Spleen (tissue), 7 donors: ENCODE results near the gene SERBP1.

Experiments used
- POLR2A ChIP-seq, 3 donors: fragments of 450-650 bp; IDR thresholded peaks; one replicate each; pipeline ENCODE4 v1.5.1; 2017; ENCODE audit warnings: antibody characterized with exemption in 3 of 3, mild to moderate bottlenecking in 1 of 3
- TF ChIP-seq, protein P1 (sequence below), 11 experiments: fragments of 200-600 bp in 7 of 11; fragments of 450-650 bp in 4 of 11; sonication (generic) in 4 of 11; IDR thresholded peaks in 8 of 11; conservative IDR thresholded peaks in 3 of 11; 1 replicate in 7 of 11; 2 replicates in 4 of 11; pipeline versions ENCODE4 v1.4.0 to v1.8.0; 2016 to 2021; ENCODE audit warnings: antibody characterized with exemption in 11 of 11, inconsistent platforms in 4 of 11, mild to moderate bottlenecking in 1 of 11
- donor health status: DM: no; HTN: no; CAD: no; lungs with moderate emphysema.
- donor health status: DM: no; HTN: no; CAD: no.
- donor health status: DM: no; HTN: no; CAD: no.

DNA sequence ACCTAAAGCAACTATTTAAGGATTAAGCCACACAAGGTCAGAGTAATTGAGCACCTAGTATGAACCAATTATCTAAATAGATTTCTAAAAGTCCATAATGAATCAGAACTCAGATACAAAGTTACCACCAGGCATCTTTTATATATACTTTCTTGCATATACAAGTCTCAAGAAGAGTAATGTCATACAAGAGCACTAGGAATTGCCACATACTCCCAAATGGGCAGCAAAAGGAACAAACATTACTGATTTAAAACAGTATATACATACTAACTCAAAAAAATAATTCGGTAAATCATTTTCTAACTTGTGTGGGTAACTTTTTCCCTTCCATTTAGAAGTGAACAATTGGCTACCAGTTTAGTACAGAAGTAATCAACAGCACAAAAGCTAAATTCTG lies 22.1 kb downstream of the SERBP1 start:
- TF ChIP-seq POLR2A (IDR thresholded peaks at IDR 0.05): no peak
- TF ChIP-seq, protein P1, sequence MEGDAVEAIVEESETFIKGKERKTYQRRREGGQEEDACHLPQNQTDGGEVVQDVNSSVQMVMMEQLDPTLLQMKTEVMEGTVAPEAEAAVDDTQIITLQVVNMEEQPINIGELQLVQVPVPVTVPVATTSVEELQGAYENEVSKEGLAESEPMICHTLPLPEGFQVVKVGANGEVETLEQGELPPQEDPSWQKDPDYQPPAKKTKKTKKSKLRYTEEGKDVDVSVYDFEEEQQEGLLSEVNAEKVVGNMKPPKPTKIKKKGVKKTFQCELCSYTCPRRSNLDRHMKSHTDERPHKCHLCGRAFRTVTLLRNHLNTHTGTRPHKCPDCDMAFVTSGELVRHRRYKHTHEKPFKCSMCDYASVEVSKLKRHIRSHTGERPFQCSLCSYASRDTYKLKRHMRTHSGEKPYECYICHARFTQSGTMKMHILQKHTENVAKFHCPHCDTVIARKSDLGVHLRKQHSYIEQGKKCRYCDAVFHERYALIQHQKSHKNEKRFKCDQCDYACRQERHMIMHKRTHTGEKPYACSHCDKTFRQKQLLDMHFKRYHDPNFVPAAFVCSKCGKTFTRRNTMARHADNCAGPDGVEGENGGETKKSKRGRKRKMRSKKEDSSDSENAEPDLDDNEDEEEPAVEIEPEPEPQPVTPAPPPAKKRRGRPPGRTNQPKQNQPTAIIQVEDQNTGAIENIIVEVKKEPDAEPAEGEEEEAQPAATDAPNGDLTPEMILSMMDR (IDR thresholded peaks at IDR 0.05 in 8 of 11, conservative IDR thresholded peaks at IDR 0.05 in 3 of 11): no peak
